GM21723 (cell line): ENCODE results near the gene XRCC4.
A peak's percentile ranks its signal among the peaks of the same experiment; 100 is the strongest.
"Not testable (repeated sequence)": the region's sequence is repeated elsewhere in the genome, so short reads cannot be mapped to it uniquely, and the experiment has no call there.

Source experiments
- ATAC-seq: cut with Tn5 transposase; IDR thresholded peaks from one replicate; pipeline ENCODE4 v1.9.1; 2021; ENCODE audit warnings: mild to moderate bottlenecking, moderate library complexity; ENCODE audit not compliant: unreplicated experiment

XRCC4 gene

DNA sequence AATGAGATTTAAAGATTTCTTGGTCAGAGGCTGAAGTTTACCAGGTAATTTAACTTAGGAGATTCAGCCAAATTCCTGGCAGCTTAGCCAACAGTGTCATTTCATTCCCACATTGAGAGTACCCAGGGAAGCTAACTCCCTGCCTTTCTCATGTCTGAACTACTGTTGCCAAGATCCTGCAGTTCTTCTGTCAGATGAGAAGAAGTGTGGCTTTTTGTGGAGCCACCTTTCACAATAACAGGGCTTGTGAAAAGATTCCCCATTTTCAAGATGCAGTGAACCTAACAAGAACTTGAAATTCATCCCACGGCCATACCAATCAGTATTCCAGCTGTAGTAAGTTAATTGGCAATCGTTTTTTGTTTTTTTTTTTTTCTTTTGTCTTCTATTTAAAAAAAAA is 176.4 kb downstream of the XRCC4 start:
- ATAC-seq, result no peak

DNA sequence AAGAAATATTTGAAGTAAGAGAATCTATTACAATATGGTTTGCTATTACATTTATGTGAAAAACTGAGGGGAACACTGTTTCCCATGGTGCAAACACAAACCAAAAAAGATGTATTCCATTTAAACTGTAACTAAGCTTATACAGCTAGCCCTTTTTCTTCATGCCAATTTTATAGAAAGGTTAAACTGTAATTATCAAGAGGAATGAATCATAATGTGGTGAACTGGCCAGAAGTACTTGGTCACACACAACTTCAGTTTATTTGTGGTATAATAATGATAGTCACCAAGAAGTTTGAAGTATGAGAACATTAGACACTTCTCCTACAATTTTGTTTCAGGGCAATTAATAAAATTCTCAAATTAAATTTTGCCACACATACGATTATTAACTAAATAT is 177.9 kb downstream of the XRCC4 start:
- ATAC-seq, result no peak

DNA sequence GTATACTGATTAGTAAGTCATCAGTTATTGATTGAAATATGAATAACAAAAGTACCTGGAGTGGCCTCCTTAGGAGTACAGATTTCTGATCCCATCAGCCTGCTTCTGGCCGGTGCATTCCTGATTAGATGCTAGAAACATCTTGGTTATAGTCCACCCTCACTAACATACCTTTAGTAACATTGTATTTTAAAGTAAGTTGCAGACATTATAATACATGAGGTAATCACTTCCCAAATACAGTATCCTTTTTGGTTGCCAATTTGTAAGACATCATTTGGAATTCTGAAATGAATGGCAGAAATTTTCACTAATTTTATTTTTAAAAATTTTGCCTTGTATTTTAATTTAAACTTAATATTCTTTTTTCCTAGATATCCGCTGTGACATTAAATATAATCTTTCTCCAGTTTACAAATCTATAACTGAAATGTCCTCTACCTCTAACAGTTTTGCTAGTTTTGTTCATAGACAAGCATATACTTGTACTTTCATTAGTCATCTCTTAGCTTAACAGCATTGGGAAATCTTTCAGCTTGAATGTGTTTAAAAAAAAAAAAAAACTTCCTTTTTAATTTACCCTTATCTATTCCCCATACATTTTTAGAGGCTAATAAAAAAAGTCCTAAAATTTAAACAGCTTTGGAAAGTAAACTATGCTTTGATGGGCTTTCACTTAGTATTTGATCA is 178.9 kb downstream of the XRCC4 start:
- no peak for ATAC-seq

DNA sequence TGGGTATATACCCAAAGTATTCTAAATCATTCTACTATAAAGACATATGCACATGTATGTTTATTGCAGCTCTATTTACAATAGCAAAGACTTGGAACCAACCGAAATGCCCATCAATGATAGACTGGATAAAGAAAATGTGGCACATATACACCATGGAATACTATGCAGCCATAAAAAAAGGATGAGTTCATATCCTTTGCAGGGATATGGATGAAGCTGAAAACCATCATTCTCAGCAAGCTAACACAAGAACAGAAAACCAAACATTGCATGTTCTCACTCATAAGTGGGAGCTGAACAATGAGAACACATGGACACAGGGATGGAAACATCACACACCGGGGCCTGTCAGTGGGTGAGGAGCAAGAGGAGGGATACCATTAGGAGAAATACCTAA is 180.3 kb downstream of the XRCC4 start:
- ATAC-seq, result not testable (repeated sequence)

DNA sequence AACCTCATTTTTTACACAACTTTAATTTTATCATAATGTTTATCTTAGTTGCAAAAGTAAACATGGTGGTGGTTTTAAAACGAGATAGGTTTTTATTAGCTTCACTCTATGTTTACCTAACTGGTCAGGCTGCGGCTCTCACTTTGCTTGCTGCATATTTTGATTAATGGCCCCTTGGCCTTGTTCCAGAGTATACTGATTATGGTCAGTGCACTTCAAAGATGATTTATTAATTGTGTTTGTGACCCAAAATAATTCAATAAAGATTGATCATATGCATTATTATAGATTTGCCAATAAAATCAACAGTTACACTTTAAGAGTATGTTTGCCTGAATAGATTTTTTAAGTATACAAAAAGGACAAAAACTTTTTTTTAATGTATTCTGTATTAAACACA is 188.0 kb downstream of the XRCC4 start:
- ATAC-seq, result no peak

DNA sequence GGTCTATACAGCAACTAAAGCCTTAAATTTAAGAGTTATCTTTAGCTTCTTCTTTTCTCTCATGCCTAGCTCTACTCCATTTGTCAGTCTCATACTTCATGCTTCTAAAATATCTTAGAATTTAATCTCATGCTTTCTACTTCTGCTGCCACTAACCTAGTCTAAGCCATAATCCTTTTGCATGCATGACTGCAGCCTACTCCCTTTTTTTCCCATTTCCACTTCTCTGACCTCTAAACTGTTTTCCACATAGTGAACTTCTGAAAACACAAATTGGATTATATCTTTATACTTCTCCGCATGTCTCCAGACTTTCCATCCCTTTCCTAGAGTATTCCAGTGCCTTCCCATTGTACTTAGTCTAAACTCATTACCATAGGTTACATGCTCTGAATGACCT is 193.0 kb downstream of the XRCC4 start:
- no peak for ATAC-seq

DNA sequence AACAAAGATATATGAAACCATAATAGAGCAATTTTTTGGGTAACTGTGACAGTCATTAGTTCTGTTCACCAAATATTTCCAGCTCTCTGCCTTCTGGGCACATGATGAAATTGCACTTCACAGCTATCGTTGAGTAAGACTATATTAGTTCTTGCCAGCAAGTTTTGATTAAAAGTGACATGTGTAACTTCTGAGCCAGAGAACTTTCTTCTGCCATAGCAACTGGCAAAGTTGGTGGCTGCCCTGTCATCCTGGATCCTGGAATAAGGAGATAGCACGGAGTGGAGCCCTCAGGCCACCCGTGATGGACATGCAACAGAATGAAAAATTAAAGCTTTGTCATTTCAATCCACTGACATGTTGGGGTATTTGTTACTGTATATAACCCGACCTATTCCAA is 199.8 kb downstream of the XRCC4 start:
- no peak for ATAC-seq

DNA sequence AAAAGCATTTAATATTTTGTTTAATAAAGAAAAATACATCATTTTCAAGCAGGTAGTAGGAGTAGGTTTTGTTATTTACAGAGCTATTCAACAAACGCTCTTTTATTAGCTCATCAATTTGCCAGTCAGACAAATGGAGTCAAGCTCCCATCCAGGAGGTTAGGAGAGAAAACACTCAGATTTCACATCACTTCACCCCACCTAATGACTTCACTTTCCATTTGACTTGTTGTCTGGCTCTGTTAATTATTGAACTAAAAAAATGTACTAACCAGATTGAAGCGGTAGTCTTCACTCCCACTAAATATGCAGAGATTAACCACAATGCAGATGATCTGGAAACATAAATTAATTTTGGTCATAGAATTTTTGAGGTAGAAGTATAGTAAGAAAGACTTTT is 200.6 kb downstream of the XRCC4 start:
- no peak for ATAC-seq

DNA sequence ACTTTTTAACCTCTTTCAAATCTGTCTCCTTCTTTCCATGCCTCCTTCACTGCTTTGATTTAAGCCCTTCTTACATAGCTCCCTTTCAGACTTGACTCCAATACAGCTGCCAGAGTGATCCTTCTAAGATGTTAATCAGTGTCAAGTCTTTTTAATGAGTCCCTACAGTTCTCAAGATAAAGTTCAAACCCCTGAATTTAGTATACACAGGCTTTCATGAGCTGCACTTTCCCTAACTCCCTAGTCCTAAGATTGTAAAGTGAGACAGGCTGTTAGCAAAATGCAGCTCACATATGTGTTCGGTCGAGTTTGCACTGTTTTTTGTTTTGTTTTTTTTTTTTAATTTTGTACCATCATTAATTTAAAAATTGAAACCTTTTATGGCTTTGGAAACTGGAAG is 203.8 kb downstream of the XRCC4 start:
- ATAC-seq, result no peak

DNA sequence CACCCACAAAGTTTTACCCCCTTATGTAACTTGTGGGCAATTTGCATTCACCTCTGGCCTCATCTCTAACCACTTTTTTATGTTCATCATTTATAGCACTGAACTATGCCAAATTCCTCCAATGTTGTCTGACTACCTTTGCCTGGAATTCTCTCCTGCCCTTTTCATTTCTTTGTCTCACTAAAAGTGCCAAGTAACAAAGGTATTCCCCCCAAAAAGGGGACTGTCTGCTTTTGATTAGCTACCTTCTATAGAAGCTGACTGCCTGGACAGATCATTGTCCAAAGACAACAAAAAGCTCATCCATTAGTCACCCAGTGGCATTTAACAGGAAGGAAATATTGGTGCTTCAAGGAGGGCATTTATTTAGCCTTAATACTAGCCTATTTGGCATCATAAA is 204.3 kb downstream of the XRCC4 start:
- no peak for ATAC-seq

DNA sequence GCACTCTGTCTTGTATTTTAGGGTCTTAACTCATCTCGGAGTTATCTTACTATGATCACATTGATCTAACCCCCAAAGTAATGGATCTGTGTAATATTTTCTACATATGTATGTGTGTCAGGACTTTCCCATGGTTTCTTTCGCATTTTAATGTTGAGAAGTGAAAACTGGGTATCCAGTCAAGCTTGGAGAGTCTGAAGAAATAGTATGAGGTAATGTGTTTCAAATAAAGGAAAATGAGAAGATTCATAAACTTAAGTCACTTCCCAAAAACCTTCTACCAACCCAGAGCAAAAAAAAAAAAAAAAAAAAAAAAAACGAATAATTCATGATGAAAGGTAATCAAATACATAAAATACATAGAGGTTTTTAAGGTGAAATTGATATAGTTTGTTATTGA is 206.4 kb downstream of the XRCC4 start:
- ATAC-seq, result no peak

DNA sequence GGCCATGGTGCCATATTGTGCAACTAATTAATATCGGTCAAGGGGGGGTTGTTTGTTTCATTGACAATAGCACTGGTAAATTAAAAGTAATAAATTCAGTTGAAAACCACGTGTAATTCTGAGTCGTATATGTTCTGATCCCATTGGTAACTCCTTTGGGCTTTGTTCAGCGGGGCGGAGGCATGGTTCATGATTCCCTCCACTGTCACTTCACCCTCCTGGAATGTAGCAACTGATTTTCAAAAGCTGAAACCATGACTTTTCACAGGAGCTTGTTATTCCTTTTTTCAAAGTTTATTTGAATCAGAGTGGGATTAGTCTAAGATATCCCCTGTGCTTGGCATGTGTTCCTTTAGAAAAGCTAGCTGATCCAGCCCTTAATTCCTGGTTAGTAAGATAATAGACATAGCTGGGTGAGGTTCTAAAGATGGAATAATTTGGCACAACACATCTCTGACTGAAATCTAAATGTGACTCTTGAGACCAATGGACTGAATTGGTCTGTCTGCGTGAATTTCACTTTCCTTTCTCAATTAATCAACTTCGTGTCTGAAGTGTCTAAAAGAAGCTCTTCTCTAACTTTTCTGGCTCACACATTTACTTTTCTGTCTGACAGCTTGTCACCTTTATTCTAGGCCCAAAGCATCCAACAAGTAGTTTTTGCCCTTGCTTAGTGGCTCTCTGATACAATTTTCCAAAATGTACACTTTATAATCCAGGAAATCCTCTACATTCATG is 208.5 kb downstream of the XRCC4 start:
- no peak for ATAC-seq

DNA sequence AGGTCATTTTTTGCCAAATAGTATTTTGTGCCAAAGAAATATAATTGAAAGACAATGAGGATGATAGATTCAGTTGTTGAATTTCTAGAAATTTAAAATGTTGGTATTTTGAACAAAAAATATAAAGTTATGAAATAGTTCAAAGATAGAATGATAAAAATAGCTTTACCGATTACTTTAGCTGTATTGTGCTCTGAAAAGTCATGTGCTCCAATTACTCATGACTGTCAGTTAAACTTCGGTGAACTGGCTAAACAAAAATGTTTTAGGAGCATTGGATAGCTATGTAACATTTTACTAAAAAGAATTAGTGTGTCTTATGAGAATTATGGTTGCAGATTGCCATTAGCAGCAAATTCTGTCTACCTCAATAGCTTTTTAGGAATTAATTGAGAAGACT is 216.9 kb downstream of the XRCC4 start:
- ATAC-seq, result no peak

DNA sequence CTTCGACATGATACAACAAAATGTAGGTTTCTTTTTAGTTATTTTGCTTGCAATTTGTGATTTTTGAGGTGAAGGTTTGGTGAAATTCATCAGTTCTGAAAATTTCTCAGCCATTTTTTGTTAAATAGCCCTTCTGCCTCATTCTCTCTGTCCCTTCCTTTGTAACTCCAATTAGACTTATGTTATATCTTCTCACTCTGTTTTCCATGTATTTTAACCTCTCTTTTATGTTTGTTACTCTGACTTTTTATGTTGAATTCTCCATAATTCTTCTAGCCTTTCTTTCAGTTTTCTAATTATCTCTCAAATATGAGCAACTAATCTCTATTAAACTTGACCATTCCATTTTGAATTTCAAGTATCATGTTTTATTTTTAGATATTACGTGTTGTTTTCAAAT is 222.0 kb downstream of the XRCC4 start:
- no peak for ATAC-seq

DNA sequence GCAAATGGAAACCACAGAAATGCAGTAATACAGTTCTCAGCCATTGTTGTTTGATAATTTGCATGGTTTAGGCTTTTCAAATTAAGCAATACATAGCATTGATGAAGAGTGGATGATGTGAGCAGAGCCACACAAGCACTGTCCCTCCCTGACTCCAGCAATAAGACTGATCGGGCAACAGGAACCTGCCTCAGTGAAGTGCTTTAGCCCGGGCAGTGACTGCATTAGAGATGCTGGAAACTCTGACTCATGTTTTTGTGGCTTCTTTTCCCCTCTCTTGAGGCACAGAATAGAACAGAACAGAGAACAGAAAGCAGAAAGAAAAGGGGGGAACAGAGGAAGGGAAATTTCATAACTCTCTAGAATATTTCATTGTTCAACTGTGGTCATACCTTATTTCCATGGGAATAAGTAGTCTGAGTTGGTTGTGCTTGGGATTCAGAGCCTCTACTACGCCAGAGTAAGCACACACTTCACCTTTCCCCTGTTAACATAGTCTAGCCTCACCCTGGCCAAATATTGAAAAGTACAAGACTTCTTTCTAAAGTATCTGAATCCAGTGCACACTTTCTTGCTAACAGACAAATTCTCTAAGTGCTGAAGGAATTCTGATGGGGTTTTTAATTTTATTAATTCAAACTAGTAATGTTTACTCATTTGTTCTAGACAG is 229.4 kb downstream of the XRCC4 start:
- ATAC-seq, result peak; percentile 99

DNA sequence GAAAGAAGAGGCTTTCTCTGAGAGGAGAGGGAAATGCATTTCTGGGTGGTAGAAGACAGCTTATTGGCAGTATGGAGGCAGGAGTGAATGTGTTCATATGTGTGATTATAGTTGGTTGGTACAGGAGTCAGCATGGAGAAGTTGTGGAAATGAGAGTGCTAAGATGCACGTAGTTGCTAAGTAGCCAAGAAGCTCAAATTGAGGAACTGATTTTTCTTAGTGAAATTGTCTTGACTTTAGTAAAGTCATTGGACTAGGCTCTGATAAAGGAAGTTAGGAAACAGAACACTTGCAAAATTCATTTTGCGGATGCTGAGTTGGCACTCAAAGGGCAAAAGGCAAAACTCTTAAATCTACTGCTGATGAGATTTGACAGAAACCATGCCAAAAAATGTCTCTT is 235.3 kb downstream of the XRCC4 start:
- no peak for ATAC-seq

DNA sequence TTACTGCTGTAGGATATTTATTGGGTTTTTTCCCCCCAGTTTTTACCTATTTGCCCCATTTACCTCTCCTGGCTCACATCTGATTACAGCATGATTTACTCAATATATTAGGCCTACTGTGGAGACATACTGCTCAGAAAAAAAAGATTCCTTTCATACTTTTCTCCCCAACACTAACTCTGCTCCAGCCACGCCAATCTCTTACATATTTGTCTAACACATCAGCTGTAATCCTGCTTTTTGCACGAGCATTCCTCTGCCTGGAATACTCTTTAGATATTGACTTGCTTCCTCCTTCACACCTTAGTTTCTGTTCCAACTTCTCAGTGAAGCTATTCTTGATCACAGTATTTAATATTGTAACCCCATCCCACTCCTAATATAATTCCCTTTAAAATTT is 236.1 kb downstream of the XRCC4 start:
- ATAC-seq, result no peak

DNA sequence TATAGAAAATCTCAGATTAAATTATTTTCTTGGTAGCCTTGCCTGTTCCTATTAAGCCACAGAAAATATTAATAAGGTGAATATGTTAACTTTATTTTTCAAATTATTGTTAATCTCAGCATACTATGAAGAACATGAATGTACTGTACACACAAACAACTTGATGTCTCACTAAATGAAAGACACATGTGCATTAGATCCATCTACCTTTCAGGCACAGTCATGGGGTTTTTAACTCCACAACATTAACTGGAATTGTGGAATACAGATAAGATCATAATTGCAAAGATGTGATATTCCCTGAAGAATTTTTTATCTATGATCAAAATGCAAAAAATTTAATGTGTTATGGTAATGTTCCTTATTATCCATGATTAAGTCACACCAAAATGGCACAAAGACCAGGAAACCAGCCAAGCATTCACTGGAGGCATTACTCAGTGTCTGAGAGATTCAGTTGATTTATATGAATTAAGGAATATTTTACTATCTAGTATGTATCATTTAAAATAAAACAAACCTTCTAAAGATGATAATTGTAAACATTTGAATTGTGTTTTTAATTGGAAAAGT is 244.2 kb downstream of the XRCC4 start:
- ATAC-seq, result no peak

DNA sequence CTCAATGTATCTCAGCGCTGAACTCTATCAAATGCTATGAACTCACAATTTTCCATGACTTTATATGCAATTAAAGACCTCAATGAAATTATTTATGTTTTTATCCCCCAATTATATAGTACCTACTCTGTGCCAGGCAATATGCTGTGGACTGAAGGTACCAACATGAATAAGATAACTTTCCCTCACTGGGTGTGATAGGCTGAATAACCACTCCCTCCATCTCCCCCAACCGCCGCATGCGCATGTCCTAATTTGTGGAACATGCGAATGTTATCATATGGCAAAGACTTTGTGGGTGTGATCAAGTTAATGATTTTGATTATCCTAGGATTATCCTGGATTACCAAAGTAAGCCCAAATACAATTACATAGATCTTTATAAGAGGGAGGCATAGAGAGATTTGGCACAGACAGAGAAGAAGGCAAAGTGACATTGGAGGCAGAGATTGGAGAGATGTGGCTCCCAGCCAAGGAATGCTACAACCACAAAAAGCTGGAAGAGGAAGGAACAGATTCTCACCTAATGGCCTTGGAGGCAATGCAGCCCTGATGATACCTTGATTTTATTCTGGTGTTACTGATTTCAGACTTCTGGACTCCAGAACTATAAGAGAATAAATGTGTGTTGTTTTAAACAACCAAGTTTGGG is 245.1 kb downstream of the XRCC4 start:
- ATAC-seq, result no peak

DNA sequence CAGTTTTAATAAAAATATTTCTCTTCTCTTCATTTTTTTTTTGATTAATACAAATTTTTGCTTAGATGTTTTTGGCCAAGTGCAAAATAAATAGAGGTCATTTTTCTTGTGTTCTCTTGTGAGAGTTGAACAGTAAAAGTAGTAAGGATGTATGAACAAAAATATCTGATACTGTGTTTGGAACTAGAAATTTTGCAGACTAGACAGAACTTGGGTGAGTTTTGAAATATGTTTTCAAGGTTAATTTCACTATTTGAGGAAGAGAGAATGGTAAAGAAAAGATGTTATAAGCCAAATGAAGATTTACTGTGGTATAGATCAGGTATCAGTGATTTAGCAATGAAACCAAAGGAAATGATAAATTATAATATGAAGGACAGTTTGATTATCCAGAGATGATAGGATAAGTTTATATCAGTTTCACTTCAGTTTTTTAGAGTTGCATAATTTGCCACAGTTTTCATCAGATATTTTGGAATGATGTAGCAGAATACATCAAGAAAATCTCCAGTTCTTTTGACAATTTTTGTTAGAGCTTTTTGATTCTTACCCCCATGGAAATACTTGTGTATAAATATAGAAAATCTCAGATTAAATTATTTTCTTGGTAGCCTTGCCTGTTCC is 246.3 kb downstream of the XRCC4 start:
- no peak for ATAC-seq

DNA sequence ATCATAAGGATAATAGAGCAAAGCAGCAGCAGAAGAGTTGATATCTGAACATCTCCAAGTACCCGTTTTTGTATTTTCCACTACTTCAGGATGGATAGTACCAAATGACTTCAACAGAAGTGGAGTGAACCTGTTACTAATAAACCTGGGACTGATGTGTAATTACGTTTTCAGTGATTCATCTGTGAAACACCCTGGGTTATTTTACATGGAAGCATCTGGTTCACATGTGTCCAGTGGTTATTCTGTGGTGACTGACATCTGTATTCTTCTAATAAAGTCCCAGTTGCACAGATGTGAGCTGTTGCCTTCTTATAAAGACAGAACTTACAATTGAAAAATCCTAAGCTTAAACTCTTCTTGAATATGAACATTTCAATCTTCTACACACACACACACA is 254.5 kb downstream of the XRCC4 start:
- no peak for ATAC-seq
